GM21529 (cell line): Measurements from ENCODE around the gene YIPF3.
"Not testable (repeated sequence)": the region's sequence is repeated elsewhere in the genome, so short reads cannot be mapped to it uniquely, and the experiment has no call there.

Experiments
- ATAC-seq: cut with Tn5 transposase; IDR thresholded peaks from one replicate; pipeline ENCODE4 v1.9.1; 2021; ENCODE audit not compliant: unreplicated experiment

YIPF3 gene

DNA sequence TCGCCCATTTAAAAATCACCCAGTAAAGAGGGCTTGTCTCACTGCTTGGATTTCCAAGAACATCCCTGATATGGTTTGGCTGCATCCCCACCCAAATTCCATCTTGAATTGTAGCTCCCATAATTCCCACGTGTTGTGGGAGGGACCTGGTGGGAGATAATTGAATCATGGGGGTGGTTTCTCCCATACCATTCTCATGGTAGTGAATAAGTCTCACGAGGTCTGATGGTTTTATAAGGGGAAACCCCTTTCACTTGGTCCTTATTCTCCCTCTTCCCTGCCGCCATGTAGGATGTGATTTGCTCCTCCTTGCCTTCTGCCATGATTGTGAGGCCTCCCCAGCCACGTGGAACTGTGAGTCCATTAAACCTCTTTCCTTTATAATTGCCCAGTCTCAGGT lies 49.5 kb downstream of the YIPF3 start:
- ATAC-seq = not testable (repeated sequence)

DNA sequence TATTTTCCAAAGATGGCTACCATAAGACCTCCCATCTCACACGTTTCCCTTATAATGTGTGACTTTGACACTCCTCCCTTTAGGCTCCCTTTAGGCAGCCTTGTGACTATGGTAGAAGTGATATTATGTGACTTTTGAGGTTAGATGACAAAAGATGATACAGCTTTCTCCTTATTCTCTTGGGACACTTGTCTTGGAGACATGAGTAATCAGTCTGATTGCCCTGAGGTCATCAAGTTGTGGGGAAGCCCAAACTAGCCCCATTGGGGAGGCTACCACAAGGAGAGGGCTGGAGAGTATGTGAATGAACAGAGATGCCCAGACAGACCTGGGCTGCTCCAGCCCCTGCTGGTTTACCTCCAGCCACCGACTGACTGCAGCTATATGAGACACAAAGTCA lies 50.8 kb downstream of the YIPF3 start:
- no peak for ATAC-seq

DNA sequence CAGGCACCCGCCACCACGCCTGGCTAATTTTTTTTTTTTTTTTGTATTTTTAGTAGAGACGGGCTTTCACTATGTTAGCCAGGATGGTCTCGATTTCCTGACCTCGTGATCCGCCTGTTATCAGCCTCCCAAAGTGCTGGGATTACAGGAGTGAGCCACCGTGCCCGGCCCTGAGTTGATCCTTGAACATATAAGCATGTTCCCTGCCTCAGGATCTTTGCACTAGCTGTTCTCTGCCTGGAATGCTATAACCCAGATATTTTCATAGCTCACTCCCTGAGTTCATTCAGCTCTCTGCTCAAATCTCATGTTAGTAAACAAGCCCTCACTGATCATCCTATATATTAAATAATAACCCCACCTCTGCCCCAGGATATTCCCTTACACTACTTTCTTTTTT lies 52.4 kb downstream of the YIPF3 start:
- ATAC-seq = no peak

GRCh38 chr6:43461936-43462335 lies 54.8 kb downstream of the YIPF3 start:
- ATAC-seq = no peak
